DOHH2 (cell line): ENCODE measurements around the gene B3GALT5.

Experiments
- H3F3A ChIP-seq: fragments of 200-600 bp; sonication (generic), shearing (Covaris generic); 2 replicates; pipeline ENCODE4 v1.6.0; 2016; ENCODE audit warnings: antibody characterized with exemption, mild to moderate bottlenecking; ENCODE audit not compliant: control insufficient read depth, insufficient read depth
- H3K27ac ChIP-seq: fragments of 200-600 bp; sonication (generic); 2 replicates; pipeline ENCODE4 v1.5.1; 2014; ENCODE audit warnings: low read depth, mild to moderate bottlenecking, low read length, moderate library complexity
- H3K27me3 ChIP-seq: fragments of 200-600 bp; sonication (generic); 2 replicates; pipeline ENCODE4 v1.6.1; 2014; ENCODE audit warnings: mild to moderate bottlenecking, low read length, mixed read lengths; ENCODE audit not compliant: control insufficient read depth
- H3K36me3 ChIP-seq: fragments of 200-600 bp; sonication (generic); 2 replicates; pipeline ENCODE4 v1.6.1; 2014; ENCODE audit warnings: mild to moderate bottlenecking, low read length, moderate library complexity, mixed read lengths; ENCODE audit not compliant: control insufficient read depth
- H3K4me1 ChIP-seq: fragments of 200-600 bp; sonication (generic); 2 replicates; pipeline ENCODE4 v1.6.1; 2014; ENCODE audit warnings: mild to moderate bottlenecking, low read length, mixed read lengths; ENCODE audit not compliant: control insufficient read depth
- H3K4me2 ChIP-seq: fragments of 200-600 bp; sonication (generic); 2 replicates; pipeline ENCODE4 v1.6.0; 2014; ENCODE audit warnings: mild to moderate bottlenecking, low read length, moderate library complexity
- H3K4me3 ChIP-seq: fragments of 200-600 bp; sonication (generic); 2 replicates; pipeline ENCODE4 v1.5.1; 2014; ENCODE audit warnings: mild to moderate bottlenecking, low read length, mixed read lengths
- H3K79me2 ChIP-seq: fragments of 200-600 bp; sonication (generic); 2 replicates; pipeline ENCODE4 v1.6.1; 2014; ENCODE audit warnings: mild to moderate bottlenecking, low read length, mixed read lengths; ENCODE audit not compliant: control insufficient read depth
- H3K9me2 ChIP-seq: fragments of 200-600 bp; sonication (generic); replicated peaks from 2 replicates; pipeline ENCODE4 v1.6.1; 2014; ENCODE audit warnings: mild to moderate bottlenecking, low read length, mixed read lengths; ENCODE audit not compliant: control insufficient read depth
- H3K9me3 ChIP-seq: fragments of 200-600 bp; sonication (generic); 2 replicates; pipeline ENCODE4 v1.6.1; 2014; ENCODE audit warnings: antibody characterized with exemption, low read length, mixed read lengths; ENCODE audit not compliant: control insufficient read depth, insufficient read depth
- H4K20me1 ChIP-seq: fragments of 200-600 bp; sonication (generic); 2 replicates; pipeline ENCODE4 v1.6.0; 2014; ENCODE audit warnings: low read depth, mild to moderate bottlenecking, antibody characterized with exemption, low read length, moderate library complexity; ENCODE audit not compliant: control insufficient read depth, insufficient read depth
- EZH2phosphoT487 ChIP-seq: fragments of 200-600 bp; sonication (generic); IDR thresholded peaks from 2 replicates; pipeline ENCODE4 v1.6.1; 2017; ENCODE audit warnings: borderline replicate concordance, mild to moderate bottlenecking, antibody characterized with exemption, low read length, moderate library complexity, mixed read lengths
- TF ChIP-seq, protein P1 (sequence below): fragments of 200-600 bp; sonication (generic); IDR thresholded peaks from one replicate; pipeline ENCODE4 v1.5.1; 2014; ENCODE audit warnings: antibody characterized with exemption, mild to moderate bottlenecking, low read depth, low read length; ENCODE audit not compliant: poor library complexity, severe bottlenecking

Gene B3GALT5

DNA sequence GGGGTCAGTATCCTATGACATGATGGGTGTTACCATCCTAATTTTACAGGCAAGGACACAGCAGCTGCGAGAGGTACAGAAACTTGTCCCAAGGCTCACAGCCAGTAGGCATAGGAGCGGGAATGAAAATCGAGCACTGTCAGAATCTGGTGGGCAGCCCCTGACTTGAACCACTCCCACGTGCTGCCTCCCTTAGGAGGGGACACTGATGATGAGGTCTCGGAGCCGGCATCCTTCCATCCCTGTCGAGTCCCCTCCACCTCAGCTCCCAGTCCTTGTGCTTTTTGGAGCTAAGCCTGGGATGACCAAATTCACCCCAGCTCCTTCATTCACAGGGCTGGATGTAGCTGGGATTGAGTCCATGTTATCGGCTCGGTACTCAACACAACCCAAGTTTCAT lies 49.0 kb downstream of the B3GALT5 start:
- Histone ChIP-seq H3K4me1 (no peaks in the 10 kb centered on the region), H3K27me3 (peaks cover 8% of the 10 kb centered on the region)

DNA sequence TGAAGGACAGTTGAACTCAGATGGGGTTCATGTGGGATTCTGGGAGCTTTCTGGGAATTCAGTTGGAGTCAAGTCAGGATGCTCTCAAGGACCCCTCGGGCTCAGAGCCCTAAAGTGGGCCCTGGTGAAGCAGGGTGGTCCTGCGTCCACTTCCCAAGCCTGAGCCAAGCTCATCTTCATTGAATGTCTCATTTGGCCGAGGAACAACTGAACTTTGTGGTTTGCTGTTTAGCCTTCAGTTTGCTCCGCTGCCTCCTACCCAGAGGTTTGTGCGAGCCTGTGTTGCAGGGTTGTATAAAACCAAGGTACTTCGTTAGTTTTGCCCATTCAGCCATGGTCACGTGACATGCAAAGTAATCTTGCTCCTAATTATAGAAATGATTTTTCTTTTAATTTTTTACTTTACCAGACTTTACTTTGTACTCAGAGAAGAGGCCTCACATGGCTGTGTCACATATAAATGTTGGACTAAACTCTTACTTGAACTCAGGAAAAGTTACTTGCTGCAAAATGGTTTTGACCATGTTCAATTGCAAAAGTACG lies 49.7 kb downstream of the B3GALT5 start:
- Histone ChIP-seq H3K9me3 (no peaks in the 10 kb centered on the region), H3K9me2 (no peaks in the 10 kb centered on the region), H3K36me3 (no peaks in the 10 kb centered on the region), H3F3A (no peaks in the 10 kb centered on the region), H3K79me2 (no peaks in the 10 kb centered on the region), H3K4me2 (no peak overlapping the region), H4K20me1 (no peaks in the 10 kb centered on the region), H3K27me3 (peaks cover 8% of the 10 kb centered on the region), H3K4me3 (no peak overlapping the region), H3K27ac (no peak overlapping the region), H3K4me1 (no peaks in the 10 kb centered on the region)
- TF ChIP-seq, protein P1, sequence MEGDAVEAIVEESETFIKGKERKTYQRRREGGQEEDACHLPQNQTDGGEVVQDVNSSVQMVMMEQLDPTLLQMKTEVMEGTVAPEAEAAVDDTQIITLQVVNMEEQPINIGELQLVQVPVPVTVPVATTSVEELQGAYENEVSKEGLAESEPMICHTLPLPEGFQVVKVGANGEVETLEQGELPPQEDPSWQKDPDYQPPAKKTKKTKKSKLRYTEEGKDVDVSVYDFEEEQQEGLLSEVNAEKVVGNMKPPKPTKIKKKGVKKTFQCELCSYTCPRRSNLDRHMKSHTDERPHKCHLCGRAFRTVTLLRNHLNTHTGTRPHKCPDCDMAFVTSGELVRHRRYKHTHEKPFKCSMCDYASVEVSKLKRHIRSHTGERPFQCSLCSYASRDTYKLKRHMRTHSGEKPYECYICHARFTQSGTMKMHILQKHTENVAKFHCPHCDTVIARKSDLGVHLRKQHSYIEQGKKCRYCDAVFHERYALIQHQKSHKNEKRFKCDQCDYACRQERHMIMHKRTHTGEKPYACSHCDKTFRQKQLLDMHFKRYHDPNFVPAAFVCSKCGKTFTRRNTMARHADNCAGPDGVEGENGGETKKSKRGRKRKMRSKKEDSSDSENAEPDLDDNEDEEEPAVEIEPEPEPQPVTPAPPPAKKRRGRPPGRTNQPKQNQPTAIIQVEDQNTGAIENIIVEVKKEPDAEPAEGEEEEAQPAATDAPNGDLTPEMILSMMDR = no peak
- TF ChIP-seq EZH2phosphoT487 = no peak

More for the DNA sequence above, 49.0 kb downstream of the B3GALT5 start:
- no peak overlapping the region for H3K27ac ChIP-seq
- no peaks in the 10 kb centered on the region for H3F3A ChIP-seq
- H3K4me3 ChIP-seq = no peak overlapping the region
- no peaks in the 10 kb centered on the region for H3K9me3 ChIP-seq
- TF ChIP-seq, protein P1 = no peak
- no peak for TF ChIP-seq EZH2phosphoT487
- no peaks in the 10 kb centered on the region for H3K79me2 ChIP-seq
- no peaks in the 10 kb centered on the region for H3K9me2 ChIP-seq
- no peaks in the 10 kb centered on the region for H4K20me1 ChIP-seq
- H3K4me2 ChIP-seq = no peak overlapping the region
- H3K36me3 ChIP-seq = no peaks in the 10 kb centered on the region

DNA sequence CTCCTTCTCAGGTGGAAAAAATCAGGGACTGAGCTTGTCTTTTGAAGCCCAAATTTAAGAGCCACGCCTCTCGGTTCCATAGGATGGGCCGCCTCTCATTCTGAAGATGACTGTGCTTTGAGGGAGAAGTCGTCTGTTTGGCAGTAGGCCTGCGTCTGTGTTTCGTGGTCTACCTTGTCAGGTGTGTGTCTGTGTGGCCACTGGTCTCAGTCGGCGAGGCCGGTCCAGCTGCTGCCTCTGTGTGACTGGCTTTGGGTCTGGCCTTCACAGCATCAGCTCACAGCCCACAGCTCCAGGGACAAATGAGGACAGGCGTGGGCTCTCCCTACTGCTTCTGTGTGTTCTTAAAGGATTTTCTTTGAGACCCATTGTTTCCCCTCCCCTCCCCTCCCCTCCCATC lies 50.3 kb downstream of the B3GALT5 start:
- no peaks in the 10 kb centered on the region for H3K9me2 ChIP-seq
- no peaks in the 10 kb centered on the region for H4K20me1 ChIP-seq
- no peaks in the 10 kb centered on the region for H3K36me3 ChIP-seq
- no peak for TF ChIP-seq EZH2phosphoT487
- TF ChIP-seq, protein P1 = no peak
- no peaks in the 10 kb centered on the region for H3K79me2 ChIP-seq
- peaks cover 8% of the 10 kb centered on the region for H3K27me3 ChIP-seq
- H3K4me1 ChIP-seq = no peaks in the 10 kb centered on the region
- no peaks in the 10 kb centered on the region for H3F3A ChIP-seq
- H3K27ac ChIP-seq = no peak overlapping the region
- H3K9me3 ChIP-seq = no peaks in the 10 kb centered on the region
- no peak overlapping the region for H3K4me2 ChIP-seq
- no peak overlapping the region for H3K4me3 ChIP-seq
